H9 (cell line): ENCODE results near the gene PIK3C2B. TPM values are rescaled to one million over a fixed set of nuclear protein-coding genes. Genes with fewer than 3 reads are reported as not detected.

Source experiments
- DNase-seq: peaks from one replicate; pipeline ENCODE4 v3.0.0-alpha.2; 2017
- H2AFZ ChIP-seq: one replicate; pipeline ENCODE4 v1.6.1; 2013; ENCODE audit warnings: mild to moderate bottlenecking, low read length, control low read depth, moderate library complexity
- H2AK5ac ChIP-seq: 2 replicates; pipeline ENCODE4 v1.6.1; 2013; ENCODE audit warnings: low read length, control low read depth, mixed read lengths; ENCODE audit not compliant: insufficient read length
- H2BK120ac ChIP-seq: one replicate; pipeline ENCODE4 v1.6.1; 2013; ENCODE audit warnings: low read depth, mild to moderate bottlenecking, low read length, control low read depth, inconsistent platforms; ENCODE audit not compliant: poor library complexity, severe bottlenecking
- H2BK12ac ChIP-seq: 2 replicates; pipeline ENCODE4 v1.6.1; 2013; ENCODE audit warnings: low read length, control low read depth, mixed read lengths, low read depth; ENCODE audit not compliant: insufficient read length
- H2BK15ac ChIP-seq: 2 replicates; pipeline ENCODE4 v1.6.1; 2013; ENCODE audit warnings: low read depth, low read length, control low read depth
- H2BK20ac ChIP-seq: one replicate; pipeline ENCODE4 v1.6.1; 2013; ENCODE audit warnings: low read depth, mild to moderate bottlenecking, low read length, control low read depth, inconsistent platforms; ENCODE audit not compliant: poor library complexity, severe bottlenecking
- H2BK5ac ChIP-seq: 2 replicates; pipeline ENCODE4 v1.6.1; 2013; ENCODE audit warnings: low read length, control low read depth, mixed read lengths; ENCODE audit not compliant: insufficient read length
- H3K14ac ChIP-seq: 2 replicates; pipeline ENCODE4 v1.6.1; 2013; ENCODE audit warnings: low read length, control low read depth; ENCODE audit not compliant: insufficient read depth
- H3K18ac ChIP-seq: 2 replicates; pipeline ENCODE4 v1.6.1; 2013; ENCODE audit warnings: low read depth, mild to moderate bottlenecking, mixed read lengths, low read length, control low read depth; ENCODE audit not compliant: insufficient read length
- H3K23ac ChIP-seq: 2 replicates; pipeline ENCODE4 v1.6.1; 2013; ENCODE audit warnings: low read length, control low read depth, mixed read lengths, low read depth; ENCODE audit not compliant: insufficient read length
- H3K23me2 ChIP-seq: 2 replicates; pipeline ENCODE4 v1.6.1; 2013; ENCODE audit warnings: low read depth, mild to moderate bottlenecking, mixed read lengths, low read length, control low read depth; ENCODE audit not compliant: insufficient read length, poor library complexity, severe bottlenecking
- H3K27ac ChIP-seq: 2 replicates; pipeline ENCODE4 v1.5.1; 2013; ENCODE audit warnings: low read length, control low read depth, mixed read lengths, low read depth; ENCODE audit not compliant: insufficient read length
- H3K27me3 ChIP-seq: 2 replicates; pipeline ENCODE4 v1.6.1; 2013; ENCODE audit warnings: low read length, control low read depth, inconsistent platforms; ENCODE audit not compliant: insufficient read depth
- H3K4ac ChIP-seq: 2 replicates; pipeline ENCODE4 v1.6.1; 2013; ENCODE audit warnings: low read depth, mild to moderate bottlenecking, control low read depth, inconsistent platforms, low read length, moderate library complexity
- H3K4me1 ChIP-seq: 2 replicates; pipeline ENCODE4 v1.6.1; 2013; ENCODE audit warnings: low read length, control low read depth, inconsistent platforms; ENCODE audit not compliant: insufficient read depth
- H3K4me2 ChIP-seq: 2 replicates; pipeline ENCODE4 v1.6.1; 2013; ENCODE audit warnings: low read length, control low read depth, mixed read lengths; ENCODE audit not compliant: insufficient read length, insufficient read depth
- H3K56ac ChIP-seq: 2 replicates; pipeline ENCODE4 v1.6.1; 2013; ENCODE audit warnings: low read depth, mild to moderate bottlenecking, mixed read lengths, low read length, control low read depth; ENCODE audit not compliant: insufficient read length
- H3K79me1 ChIP-seq: 2 replicates; pipeline ENCODE4 v1.6.1; 2013; ENCODE audit warnings: low read depth, mild to moderate bottlenecking, moderate library complexity, low read length, control low read depth, inconsistent platforms; ENCODE audit not compliant: insufficient read depth, poor library complexity, severe bottlenecking
- H3K79me2 ChIP-seq: 2 replicates; pipeline ENCODE4 v1.6.1; 2013; ENCODE audit warnings: low read length, control low read depth, inconsistent platforms; ENCODE audit not compliant: insufficient read depth
- H3K9ac ChIP-seq: 2 replicates; pipeline ENCODE4 v1.6.1; 2013; ENCODE audit warnings: low read length, control low read depth, mixed read lengths; ENCODE audit not compliant: insufficient read length; ENCODE audit errors: extremely low read depth
- H3K9me3 ChIP-seq: one replicate; pipeline ENCODE4 v1.6.1; 2013; ENCODE audit warnings: low read depth, low read length, inconsistent platforms; ENCODE audit not compliant: control insufficient read depth
- H3T11ph ChIP-seq: one replicate; pipeline ENCODE4 v1.6.1; 2013; ENCODE audit warnings: mild to moderate bottlenecking, low read length, control low read depth, inconsistent platforms
- H4K20me1 ChIP-seq: one replicate; pipeline ENCODE4 v1.6.1; 2013; ENCODE audit not compliant: control insufficient read depth, insufficient read length, insufficient read depth
- H4K5ac ChIP-seq: 2 replicates; pipeline ENCODE4 v1.6.1; 2013; ENCODE audit warnings: low read depth, mild to moderate bottlenecking, mixed read lengths, low read length, control low read depth; ENCODE audit not compliant: insufficient read length
- H4K8ac ChIP-seq: replicated peaks from 2 replicates; pipeline ENCODE4 v1.6.1; 2013; ENCODE audit warnings: low read length, control low read depth, mixed read lengths, low read depth; ENCODE audit not compliant: insufficient read length
- H4K91ac ChIP-seq: 2 replicates; pipeline ENCODE4 v1.6.1; 2013; ENCODE audit warnings: low read depth, mild to moderate bottlenecking, moderate library complexity, mixed read lengths, low read length, control low read depth; ENCODE audit not compliant: insufficient read length
- H3K27ac Mint-ChIP-seq, 3 experiments: 2 replicates in 2 of 3; 3 replicates in 1 of 3; pipeline ENCODE4 v1.8.0; 2020 to 2021; ENCODE audit warnings: mixed read lengths in 3 of 3, mild to moderate bottlenecking in 1 of 3, moderate library complexity in 1 of 3
- H3K27me3 Mint-ChIP-seq: 2 replicates; pipeline ENCODE4 v1.8.0; 2021; ENCODE audit warnings: low read depth, mild to moderate bottlenecking, moderate library complexity, mixed read lengths
- H3K36me3 Mint-ChIP-seq, 3 experiments: 2 replicates in 2 of 3; 3 replicates in 1 of 3; pipeline ENCODE4 v1.8.0; 2020 to 2021; ENCODE audit warnings: low read depth in 3 of 3, mixed read lengths in 3 of 3; ENCODE audit not compliant: insufficient read depth in 1 of 3
- H3K4me1 Mint-ChIP-seq, 2 experiments: 2 replicates each; pipeline ENCODE4 v1.8.0; 2020; ENCODE audit warnings: mixed read lengths in 2 of 2
- H3K4me3 Mint-ChIP-seq, 2 experiments: 2 replicates in 1 of 2; 3 replicates in 1 of 2; pipeline ENCODE4 v1.8.0; 2020 to 2021; ENCODE audit warnings: mild to moderate bottlenecking in 2 of 2, mixed read lengths in 2 of 2, moderate library complexity in 1 of 2
- H3K9me3 Mint-ChIP-seq, 2 experiments: 2 replicates in 1 of 2; 3 replicates in 1 of 2; pipeline ENCODE4 v1.8.0; 2020; ENCODE audit warnings: mild to moderate bottlenecking in 2 of 2, mixed read lengths in 2 of 2, moderate library complexity in 1 of 2
- WGBS: extraction: QIAGEN DNeasy Blood & Tissue Kit; methylation state at CpG from one replicate; pipeline ENCODE4 v1.1.7; 2013; ENCODE audit warnings: missing lambda C conversion rate, low lambda C conversion rate, mixed read lengths; ENCODE audit not compliant: insufficient read length; ENCODE audit errors: extremely low coverage; 5-methylcytosine and 5-hydroxymethylcytosine counted together
- total RNA-seq: library from RNA; stranded (reverse); gene quantifications from 2 replicates; pipeline ENCODE4 v1.2.1, GENCODE V29; 2021
- TF ChIP-seq, protein P1 (sequence below): fragments of 200-600 bp; sonication (generic); conservative IDR thresholded peaks from 3 replicates; pipeline ENCODE4 v1.8.0; 2021; ENCODE audit warnings: antibody characterized with exemption, mild to moderate bottlenecking

Gene PIK3C2B
- total RNA-seq, 1 experiment from 2014 or later: 13.1 TPM

GRCh38 chr1:204451352-204452124, 43.1 kb downstream of the PIK3C2B start:
- peaks cover 8% of the 10 kb centered on the region; the same call in 1 of the 2 replicates for H3K4me1 ChIP-seq
- H3K4me1 Mint-ChIP-seq: peaks cover 45 to 56% of the 10 kb centered on the region in 2 experiments

More at GRCh38 chr1:204451352-204452124, 43.1 kb downstream of the PIK3C2B start:
- no peak overlapping the region for H3K4me3 Mint-ChIP-seq
- no peaks in the 10 kb centered on the region for H3K9me3 ChIP-seq
- no peaks in the 10 kb centered on the region for H3K23me2 ChIP-seq
- peaks cover 5 to 21% (median 12%) of the 10 kb centered on the region in 3 experiments; a peak in 6 of 7 replicates for H3K36me3 Mint-ChIP-seq
- H3K4ac ChIP-seq: no peak overlapping the region
- no peaks in the 10 kb centered on the region for H3K79me1 ChIP-seq
- H3K27ac ChIP-seq: no peak overlapping the region
- no peak overlapping the region for H2AFZ ChIP-seq
- H2BK5ac ChIP-seq: no peak overlapping the region
- no peaks in the 10 kb centered on the region for H4K20me1 ChIP-seq
- H3K79me2 ChIP-seq: no peaks in the 10 kb centered on the region
- no peak overlapping the region for H3K4me2 ChIP-seq
- no peak overlapping the region for H4K5ac ChIP-seq
- H3K18ac ChIP-seq: no peak overlapping the region
- H3T11ph ChIP-seq: no peak overlapping the region
- no peak overlapping the region for H2BK15ac ChIP-seq
- no peaks in the 10 kb centered on the region for H3K27me3 ChIP-seq
- no peaks in the 10 kb centered on the region for H3K9me3 Mint-ChIP-seq
- no peak overlapping the region; a peak in 2 of 7 replicates for H3K27ac Mint-ChIP-seq
- no peak overlapping the region for H4K8ac ChIP-seq
- WGBS: no CpG with 5 or more reads among the region's 8 CpGs
- H3K56ac ChIP-seq: no peak overlapping the region
- no peak overlapping the region for H3K9ac ChIP-seq
- H3K23ac ChIP-seq: no peak overlapping the region
- no peak overlapping the region for H4K91ac ChIP-seq
- H3K14ac ChIP-seq: no peak overlapping the region
- H3K27me3 Mint-ChIP-seq: no peaks in the 10 kb centered on the region
- no peak overlapping the region for H2BK12ac ChIP-seq
- H2AK5ac ChIP-seq: no peak overlapping the region
- TF ChIP-seq, protein P1, sequence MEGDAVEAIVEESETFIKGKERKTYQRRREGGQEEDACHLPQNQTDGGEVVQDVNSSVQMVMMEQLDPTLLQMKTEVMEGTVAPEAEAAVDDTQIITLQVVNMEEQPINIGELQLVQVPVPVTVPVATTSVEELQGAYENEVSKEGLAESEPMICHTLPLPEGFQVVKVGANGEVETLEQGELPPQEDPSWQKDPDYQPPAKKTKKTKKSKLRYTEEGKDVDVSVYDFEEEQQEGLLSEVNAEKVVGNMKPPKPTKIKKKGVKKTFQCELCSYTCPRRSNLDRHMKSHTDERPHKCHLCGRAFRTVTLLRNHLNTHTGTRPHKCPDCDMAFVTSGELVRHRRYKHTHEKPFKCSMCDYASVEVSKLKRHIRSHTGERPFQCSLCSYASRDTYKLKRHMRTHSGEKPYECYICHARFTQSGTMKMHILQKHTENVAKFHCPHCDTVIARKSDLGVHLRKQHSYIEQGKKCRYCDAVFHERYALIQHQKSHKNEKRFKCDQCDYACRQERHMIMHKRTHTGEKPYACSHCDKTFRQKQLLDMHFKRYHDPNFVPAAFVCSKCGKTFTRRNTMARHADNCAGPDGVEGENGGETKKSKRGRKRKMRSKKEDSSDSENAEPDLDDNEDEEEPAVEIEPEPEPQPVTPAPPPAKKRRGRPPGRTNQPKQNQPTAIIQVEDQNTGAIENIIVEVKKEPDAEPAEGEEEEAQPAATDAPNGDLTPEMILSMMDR: no peak
- H2BK120ac ChIP-seq: no peak overlapping the region
- DNase-seq: no peak
- no peak overlapping the region for H2BK20ac ChIP-seq
